H9 (cell line): ENCODE measurements around the gene CNNM2. TPM values are rescaled to one million over a fixed set of nuclear protein-coding genes. Genes with fewer than 3 reads are reported as not detected.

ENCODE experiments used
- DNase-seq: peaks from one replicate; pipeline ENCODE4 v3.0.0-alpha.2; 2017
- H2AFZ ChIP-seq: one replicate; pipeline ENCODE4 v1.6.1; 2013; ENCODE audit warnings: mild to moderate bottlenecking, low read length, control low read depth, moderate library complexity
- H2AK5ac ChIP-seq: 2 replicates; pipeline ENCODE4 v1.6.1; 2013; ENCODE audit warnings: low read length, control low read depth, mixed read lengths; ENCODE audit not compliant: insufficient read length
- H2BK120ac ChIP-seq: one replicate; pipeline ENCODE4 v1.6.1; 2013; ENCODE audit warnings: low read depth, mild to moderate bottlenecking, low read length, control low read depth, inconsistent platforms; ENCODE audit not compliant: poor library complexity, severe bottlenecking
- H2BK12ac ChIP-seq: 2 replicates; pipeline ENCODE4 v1.6.1; 2013; ENCODE audit warnings: low read length, control low read depth, mixed read lengths, low read depth; ENCODE audit not compliant: insufficient read length
- H2BK15ac ChIP-seq: 2 replicates; pipeline ENCODE4 v1.6.1; 2013; ENCODE audit warnings: low read depth, low read length, control low read depth
- H2BK20ac ChIP-seq: one replicate; pipeline ENCODE4 v1.6.1; 2013; ENCODE audit warnings: low read depth, mild to moderate bottlenecking, low read length, control low read depth, inconsistent platforms; ENCODE audit not compliant: poor library complexity, severe bottlenecking
- H2BK5ac ChIP-seq: 2 replicates; pipeline ENCODE4 v1.6.1; 2013; ENCODE audit warnings: low read length, control low read depth, mixed read lengths; ENCODE audit not compliant: insufficient read length
- H3K14ac ChIP-seq: 2 replicates; pipeline ENCODE4 v1.6.1; 2013; ENCODE audit warnings: low read length, control low read depth; ENCODE audit not compliant: insufficient read depth
- H3K18ac ChIP-seq: 2 replicates; pipeline ENCODE4 v1.6.1; 2013; ENCODE audit warnings: low read depth, mild to moderate bottlenecking, mixed read lengths, low read length, control low read depth; ENCODE audit not compliant: insufficient read length
- H3K23ac ChIP-seq: 2 replicates; pipeline ENCODE4 v1.6.1; 2013; ENCODE audit warnings: low read length, control low read depth, mixed read lengths, low read depth; ENCODE audit not compliant: insufficient read length
- H3K23me2 ChIP-seq: 2 replicates; pipeline ENCODE4 v1.6.1; 2013; ENCODE audit warnings: low read depth, mild to moderate bottlenecking, mixed read lengths, low read length, control low read depth; ENCODE audit not compliant: insufficient read length, poor library complexity, severe bottlenecking
- H3K27ac ChIP-seq: 2 replicates; pipeline ENCODE4 v1.5.1; 2013; ENCODE audit warnings: low read length, control low read depth, mixed read lengths, low read depth; ENCODE audit not compliant: insufficient read length
- H3K27me3 ChIP-seq: 2 replicates; pipeline ENCODE4 v1.6.1; 2013; ENCODE audit warnings: low read length, control low read depth, inconsistent platforms; ENCODE audit not compliant: insufficient read depth
- H3K4ac ChIP-seq: 2 replicates; pipeline ENCODE4 v1.6.1; 2013; ENCODE audit warnings: low read depth, mild to moderate bottlenecking, control low read depth, inconsistent platforms, low read length, moderate library complexity
- H3K4me1 ChIP-seq: 2 replicates; pipeline ENCODE4 v1.6.1; 2013; ENCODE audit warnings: low read length, control low read depth, inconsistent platforms; ENCODE audit not compliant: insufficient read depth
- H3K4me2 ChIP-seq: 2 replicates; pipeline ENCODE4 v1.6.1; 2013; ENCODE audit warnings: low read length, control low read depth, mixed read lengths; ENCODE audit not compliant: insufficient read length, insufficient read depth
- H3K56ac ChIP-seq: 2 replicates; pipeline ENCODE4 v1.6.1; 2013; ENCODE audit warnings: low read depth, mild to moderate bottlenecking, mixed read lengths, low read length, control low read depth; ENCODE audit not compliant: insufficient read length
- H3K79me1 ChIP-seq: 2 replicates; pipeline ENCODE4 v1.6.1; 2013; ENCODE audit warnings: low read depth, mild to moderate bottlenecking, moderate library complexity, low read length, control low read depth, inconsistent platforms; ENCODE audit not compliant: insufficient read depth, poor library complexity, severe bottlenecking
- H3K79me2 ChIP-seq: 2 replicates; pipeline ENCODE4 v1.6.1; 2013; ENCODE audit warnings: low read length, control low read depth, inconsistent platforms; ENCODE audit not compliant: insufficient read depth
- H3K9ac ChIP-seq: 2 replicates; pipeline ENCODE4 v1.6.1; 2013; ENCODE audit warnings: low read length, control low read depth, mixed read lengths; ENCODE audit not compliant: insufficient read length; ENCODE audit errors: extremely low read depth
- H3K9me3 ChIP-seq: one replicate; pipeline ENCODE4 v1.6.1; 2013; ENCODE audit warnings: low read depth, low read length, inconsistent platforms; ENCODE audit not compliant: control insufficient read depth
- H3T11ph ChIP-seq: one replicate; pipeline ENCODE4 v1.6.1; 2013; ENCODE audit warnings: mild to moderate bottlenecking, low read length, control low read depth, inconsistent platforms
- H4K20me1 ChIP-seq: one replicate; pipeline ENCODE4 v1.6.1; 2013; ENCODE audit not compliant: control insufficient read depth, insufficient read length, insufficient read depth
- H4K5ac ChIP-seq: 2 replicates; pipeline ENCODE4 v1.6.1; 2013; ENCODE audit warnings: low read depth, mild to moderate bottlenecking, mixed read lengths, low read length, control low read depth; ENCODE audit not compliant: insufficient read length
- H4K8ac ChIP-seq: replicated peaks from 2 replicates; pipeline ENCODE4 v1.6.1; 2013; ENCODE audit warnings: low read length, control low read depth, mixed read lengths, low read depth; ENCODE audit not compliant: insufficient read length
- H4K91ac ChIP-seq: 2 replicates; pipeline ENCODE4 v1.6.1; 2013; ENCODE audit warnings: low read depth, mild to moderate bottlenecking, moderate library complexity, mixed read lengths, low read length, control low read depth; ENCODE audit not compliant: insufficient read length
- H3K27ac Mint-ChIP-seq, 3 experiments: 2 replicates in 2 of 3; 3 replicates in 1 of 3; pipeline ENCODE4 v1.8.0; 2020 to 2021; ENCODE audit warnings: mixed read lengths in 3 of 3, mild to moderate bottlenecking in 1 of 3, moderate library complexity in 1 of 3
- H3K27me3 Mint-ChIP-seq: 2 replicates; pipeline ENCODE4 v1.8.0; 2021; ENCODE audit warnings: low read depth, mild to moderate bottlenecking, moderate library complexity, mixed read lengths
- H3K36me3 Mint-ChIP-seq, 3 experiments: 2 replicates in 2 of 3; 3 replicates in 1 of 3; pipeline ENCODE4 v1.8.0; 2020 to 2021; ENCODE audit warnings: low read depth in 3 of 3, mixed read lengths in 3 of 3; ENCODE audit not compliant: insufficient read depth in 1 of 3
- H3K4me1 Mint-ChIP-seq, 2 experiments: 2 replicates each; pipeline ENCODE4 v1.8.0; 2020; ENCODE audit warnings: mixed read lengths in 2 of 2
- H3K4me3 Mint-ChIP-seq, 2 experiments: 2 replicates in 1 of 2; 3 replicates in 1 of 2; pipeline ENCODE4 v1.8.0; 2020 to 2021; ENCODE audit warnings: mild to moderate bottlenecking in 2 of 2, mixed read lengths in 2 of 2, moderate library complexity in 1 of 2
- H3K9me3 Mint-ChIP-seq, 2 experiments: 2 replicates in 1 of 2; 3 replicates in 1 of 2; pipeline ENCODE4 v1.8.0; 2020; ENCODE audit warnings: mild to moderate bottlenecking in 2 of 2, mixed read lengths in 2 of 2, moderate library complexity in 1 of 2
- WGBS: extraction: QIAGEN DNeasy Blood & Tissue Kit; methylation state at CpG from one replicate; pipeline ENCODE4 v1.1.7; 2013; ENCODE audit warnings: missing lambda C conversion rate, low lambda C conversion rate, mixed read lengths; ENCODE audit not compliant: insufficient read length; ENCODE audit errors: extremely low coverage; 5-methylcytosine and 5-hydroxymethylcytosine counted together
- total RNA-seq: library from RNA; stranded (reverse); gene quantifications from 2 replicates; pipeline ENCODE4 v1.2.1, GENCODE V29; 2021
- TF ChIP-seq, protein P1 (sequence below): fragments of 200-600 bp; sonication (generic); conservative IDR thresholded peaks from 3 replicates; pipeline ENCODE4 v1.8.0; 2021; ENCODE audit warnings: antibody characterized with exemption, mild to moderate bottlenecking

The CNNM2 gene
- total RNA-seq, 1 experiment from 2014 or later = 17.5 TPM

DNA sequence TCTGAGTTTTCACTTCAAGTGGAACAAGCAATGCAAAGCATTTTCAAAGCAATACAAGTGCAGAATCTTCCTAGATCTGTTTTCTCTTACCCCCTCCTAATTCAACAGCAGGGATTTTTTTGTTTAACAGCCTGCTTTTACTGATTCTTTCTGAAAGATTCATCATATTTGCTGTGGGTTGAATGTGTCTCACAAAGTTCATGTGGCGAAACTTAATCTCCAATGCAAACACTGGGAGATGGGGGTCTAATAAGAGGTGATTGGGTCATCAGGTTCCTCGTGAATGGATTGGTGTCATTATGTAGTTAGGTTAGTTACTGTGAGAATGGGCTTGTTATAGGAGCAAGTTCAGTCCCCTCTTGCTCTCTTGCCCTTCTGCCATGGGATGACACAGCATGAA is 107.6 kb downstream of the CNNM2 start:
- H2BK15ac ChIP-seq = no peak overlapping the region
- no peaks in the 10 kb centered on the region for H3K79me2 ChIP-seq
- no peaks in the 10 kb centered on the region for H3K79me1 ChIP-seq
- no peaks in the 10 kb centered on the region for H3K4me1 ChIP-seq
- no peak overlapping the region for H2BK120ac ChIP-seq
- no peak overlapping the region for H4K8ac ChIP-seq
- H3K14ac ChIP-seq = no peak overlapping the region
- H4K91ac ChIP-seq = no peak overlapping the region
- H3K9ac ChIP-seq = no peak overlapping the region
- TF ChIP-seq, protein P1, sequence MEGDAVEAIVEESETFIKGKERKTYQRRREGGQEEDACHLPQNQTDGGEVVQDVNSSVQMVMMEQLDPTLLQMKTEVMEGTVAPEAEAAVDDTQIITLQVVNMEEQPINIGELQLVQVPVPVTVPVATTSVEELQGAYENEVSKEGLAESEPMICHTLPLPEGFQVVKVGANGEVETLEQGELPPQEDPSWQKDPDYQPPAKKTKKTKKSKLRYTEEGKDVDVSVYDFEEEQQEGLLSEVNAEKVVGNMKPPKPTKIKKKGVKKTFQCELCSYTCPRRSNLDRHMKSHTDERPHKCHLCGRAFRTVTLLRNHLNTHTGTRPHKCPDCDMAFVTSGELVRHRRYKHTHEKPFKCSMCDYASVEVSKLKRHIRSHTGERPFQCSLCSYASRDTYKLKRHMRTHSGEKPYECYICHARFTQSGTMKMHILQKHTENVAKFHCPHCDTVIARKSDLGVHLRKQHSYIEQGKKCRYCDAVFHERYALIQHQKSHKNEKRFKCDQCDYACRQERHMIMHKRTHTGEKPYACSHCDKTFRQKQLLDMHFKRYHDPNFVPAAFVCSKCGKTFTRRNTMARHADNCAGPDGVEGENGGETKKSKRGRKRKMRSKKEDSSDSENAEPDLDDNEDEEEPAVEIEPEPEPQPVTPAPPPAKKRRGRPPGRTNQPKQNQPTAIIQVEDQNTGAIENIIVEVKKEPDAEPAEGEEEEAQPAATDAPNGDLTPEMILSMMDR = no peak
- H2BK5ac ChIP-seq = no peak overlapping the region
- no peak for DNase-seq
- H3K23ac ChIP-seq = no peak overlapping the region
- H4K5ac ChIP-seq = no peak overlapping the region
- H3K27me3 Mint-ChIP-seq = no peaks in the 10 kb centered on the region
- no peak overlapping the region for H3K18ac ChIP-seq
- H2BK12ac ChIP-seq = no peak overlapping the region
- no peak overlapping the region for H3K27ac Mint-ChIP-seq
- H4K20me1 ChIP-seq = no peaks in the 10 kb centered on the region
- H3K56ac ChIP-seq = no peak overlapping the region
- peaks cover 7 to 8% of the 10 kb centered on the region in 2 experiments for H3K4me1 Mint-ChIP-seq
- H3K9me3 Mint-ChIP-seq = no peaks in the 10 kb centered on the region
- no CpG with 5 or more reads among the region's 2 CpGs for WGBS
- no peak overlapping the region for H3K4ac ChIP-seq
- H3K9me3 ChIP-seq = no peaks in the 10 kb centered on the region
- H3K4me3 Mint-ChIP-seq = no peak overlapping the region
- H3K4me2 ChIP-seq = no peak overlapping the region
- H2AK5ac ChIP-seq = no peak overlapping the region
- H2AFZ ChIP-seq = no peak overlapping the region
- H3K36me3 Mint-ChIP-seq = no peaks in the 10 kb centered on the region
- no peak overlapping the region for H3K27ac ChIP-seq
- H3T11ph ChIP-seq = no peak overlapping the region
- no peak overlapping the region for H2BK20ac ChIP-seq
- no peaks in the 10 kb centered on the region for H3K23me2 ChIP-seq
- no peaks in the 10 kb centered on the region for H3K27me3 ChIP-seq
